Liver (tissue), 9 donors: ENCODE data around the gene PPP2R2D. TPM values are rescaled to one million over a fixed set of nuclear protein-coding genes. Genes with fewer than 3 reads are reported as not detected.

ENCODE experiments used
- DNase-seq: peaks from one replicate; pipeline ENCODE4 v3.0.0-alpha.2; 2017; ENCODE audit warnings: low spot score
- H3K27ac ChIP-seq, 2 donors: one replicate each; pipeline ENCODE4 v1.7.0; 2013; ENCODE audit warnings: inconsistent platforms in 2 of 2, low read length in 2 of 2, control low read depth in 1 of 2, low read depth in 1 of 2, mild to moderate bottlenecking in 1 of 2
- H3K27me3 ChIP-seq, 4 donors: one replicate each; pipeline versions ENCODE4 v1.6.1 to v1.7.0; 2013; ENCODE audit warnings: low read length in 3 of 4, inconsistent platforms in 1 of 4, mild to moderate bottlenecking in 1 of 4, moderate library complexity in 1 of 4; ENCODE audit not compliant: control insufficient read depth in 4 of 4, insufficient read depth in 4 of 4
- H3K36me3 ChIP-seq, 4 donors: one replicate each; pipeline versions ENCODE4 v1.6.1 to v1.7.0; 2013; ENCODE audit warnings: low read length in 3 of 4, mild to moderate bottlenecking in 3 of 4, low read depth in 1 of 4, moderate library complexity in 1 of 4; ENCODE audit not compliant: control insufficient read depth in 4 of 4, insufficient read depth in 3 of 4
- H3K4me1 ChIP-seq, 4 donors: one replicate each; pipeline versions ENCODE4 v1.6.1 to v1.7.0; 2013; ENCODE audit warnings: low read length in 3 of 4, mild to moderate bottlenecking in 3 of 4, moderate library complexity in 1 of 4; ENCODE audit not compliant: control insufficient read depth in 4 of 4, insufficient read depth in 4 of 4
- H3K4me3 ChIP-seq, 3 donors: one replicate each; pipeline versions ENCODE4 v1.6.1 to v1.7.0; 2013; ENCODE audit warnings: low read length in 3 of 3, control low read depth in 1 of 3, low read depth in 1 of 3, mild to moderate bottlenecking in 1 of 3
- H3K9ac ChIP-seq, 2 donors: one replicate each; pipeline ENCODE4 v1.7.0; 2013; ENCODE audit warnings: low read length in 2 of 2, mild to moderate bottlenecking in 2 of 2, moderate library complexity in 2 of 2, control low read depth in 1 of 2, low read depth in 1 of 2
- H3K9me3 ChIP-seq, 4 donors: one replicate each; pipeline versions ENCODE4 v1.6.1 to v1.7.0; 2013; ENCODE audit warnings: low read length in 3 of 4; ENCODE audit not compliant: control insufficient read depth in 4 of 4
- ATF3 ChIP-seq: IDR thresholded peaks from 2 replicates; pipeline ENCODE4 v1.6.1; 2016; ENCODE audit warnings: antibody characterized with exemption
- CTCF ChIP-seq: fragments of 150-350 bp; IDR thresholded peaks from 2 replicates; pipeline ENCODE4 v1.5.1; 2017; ENCODE audit warnings: improper control_type of control experiment, low read depth, low read length; ENCODE audit not compliant: missing input control
- EGR1 ChIP-seq, 2 donors: IDR thresholded peaks; 2 replicates each; pipeline ENCODE4 v1.6.1; 2016 to 2018; ENCODE audit warnings: antibody characterized with exemption in 2 of 2, low read depth in 2 of 2
- FOXA1 ChIP-seq: IDR thresholded peaks from 2 replicates; pipeline ENCODE4 v1.6.1; 2016; ENCODE audit warnings: antibody characterized with exemption
- FOXA2 ChIP-seq: IDR thresholded peaks from 2 replicates; pipeline ENCODE4 v1.6.1; 2016; ENCODE audit warnings: antibody characterized with exemption
- GABPA ChIP-seq, 2 donors: IDR thresholded peaks in 1 of 2; conservative IDR thresholded peaks in 1 of 2; 2 replicates each; pipeline ENCODE4 v1.6.1; 2016; ENCODE audit warnings: antibody characterized with exemption in 2 of 2, mild to moderate bottlenecking in 1 of 2, moderate library complexity in 1 of 2
- HNF4A ChIP-seq, 2 donors: conservative IDR thresholded peaks; 2 replicates each; pipeline ENCODE4 v1.6.1; 2016; ENCODE audit warnings: antibody characterized with exemption in 2 of 2, mild to moderate bottlenecking in 2 of 2
- HNF4G ChIP-seq: IDR thresholded peaks from 2 replicates; pipeline ENCODE4 v1.6.1; 2016; ENCODE audit warnings: antibody characterized with exemption
- JUND ChIP-seq, 2 donors: IDR thresholded peaks; 2 replicates each; pipeline ENCODE4 v1.6.1; 2016; ENCODE audit warnings: antibody characterized with exemption in 2 of 2
- MAX ChIP-seq: IDR thresholded peaks from 2 replicates; pipeline ENCODE4 v1.6.1; 2016; ENCODE audit warnings: antibody characterized with exemption
- NR2F2 ChIP-seq: IDR thresholded peaks from 2 replicates; pipeline ENCODE4 v1.6.1; 2016; ENCODE audit warnings: antibody characterized with exemption
- RAD21 ChIP-seq, 2 donors: IDR thresholded peaks; 2 replicates each; pipeline ENCODE4 v1.6.1; 2016; ENCODE audit warnings: antibody characterized with exemption in 2 of 2, mild to moderate bottlenecking in 2 of 2
- REST ChIP-seq: IDR thresholded peaks from 2 replicates; pipeline ENCODE4 v1.6.1; 2016; ENCODE audit warnings: antibody characterized with exemption, mild to moderate bottlenecking
- RXRA ChIP-seq, 2 donors: IDR thresholded peaks; 2 replicates each; pipeline ENCODE4 v1.6.1; 2017 to 2018; ENCODE audit warnings: antibody characterized with exemption in 2 of 2, mild to moderate bottlenecking in 1 of 2
- SP1 ChIP-seq: IDR thresholded peaks from 2 replicates; pipeline ENCODE4 v1.6.1; 2018; ENCODE audit warnings: antibody characterized with exemption, mild to moderate bottlenecking
- TAF1 ChIP-seq: conservative IDR thresholded peaks from 2 replicates; pipeline ENCODE4 v1.6.1; 2016; ENCODE audit warnings: antibody characterized with exemption, mild to moderate bottlenecking
- YY1 ChIP-seq: IDR thresholded peaks from 2 replicates; pipeline ENCODE4 v1.6.1; 2016; ENCODE audit warnings: antibody characterized with exemption, mild to moderate bottlenecking
- ZBTB33 ChIP-seq: IDR thresholded peaks from 2 replicates; pipeline ENCODE4 v1.6.1; 2016; ENCODE audit warnings: antibody characterized with exemption
- WGBS: extraction: QIAGEN DNeasy Blood & Tissue Kit; methylation state at CpG from one replicate; pipeline ENCODE4 v1.1.7; 2013; 5-methylcytosine and 5-hydroxymethylcytosine counted together
- polyA plus RNA-seq, 2 donors: library from polyadenylated mRNA; stranded (reverse) in 1 of 2; unstranded in 1 of 2; fragments of 200-250 nt in 1 of 2; fragments of >200 nt in 1 of 2; fragmentation: Nextera tagmentation in 1 of 2; extraction: Ambion mirVana in 1 of 2; gene quantifications; one replicate each; pipeline versions ENCODE4 v1.2.1 to v1.2.3, GENCODE V29; 2013 to 2015
- total RNA-seq, 2 donors: library from RNA; depleted of rRNA; stranded (reverse); fragments of >200 nt; gene quantifications; one replicate each; pipeline ENCODE4 v1.2.3, GENCODE V29; 2014
- donor health status: healthy.
- donor health status: healthy.
- donor health status: healthy.
- donor health status: healthy.
- donor health status: healthy.

PPP2R2D gene
- total and polyA plus RNA-seq, 4 donors: 5.9 to 20.5 (median 14.3) TPM

- Histone ChIP-seq H3K36me3 (no peaks in the 10 kb centered on the region), H3K9ac (no peak overlapping the region), H3K9me3 (no peaks in the 10 kb centered on the region), H3K27ac (no peak overlapping the region), H3K4me1 (no peaks in the 10 kb centered on the region), H3K4me3 (no peak overlapping the region), H3K27me3 (no peaks in the 10 kb centered on the region)
- DNase-seq: no peak
- no peak for TF ChIP-seq HNF4G
- no peak for TF ChIP-seq JUND (IDR thresholded peaks at IDR 0.05)
- TF ChIP-seq RXRA (IDR thresholded peaks at IDR 0.05): no peak
- TF ChIP-seq EGR1 (IDR thresholded peaks at IDR 0.05; ENCODE audit: low read depth in 2 of 2): no peak
- no peak for TF ChIP-seq TAF1
- TF ChIP-seq FOXA2: no peak
- no peak for TF ChIP-seq NR2F2
- no peak for TF ChIP-seq RAD21 (IDR thresholded peaks at IDR 0.05)
- no peak for TF ChIP-seq CTCF
- TF ChIP-seq SP1: no peak
- no peak for TF ChIP-seq FOXA1
- no peak for TF ChIP-seq REST
- no peak for TF ChIP-seq MAX
- TF ChIP-seq ATF3: no peak
- no peak for TF ChIP-seq GABPA (IDR thresholded peaks at IDR 0.05 in 1 of 2, conservative IDR thresholded peaks at IDR 0.05 in 1 of 2)
- WGBS: 90% methylated on average over 25 of the region's 25 CpGs
These were observed 47.8 kb upstream of the PPP2R2D start for GRCh38 chr10:131852823-131853609.

- DNase-seq: no peak
- H3K4me3 ChIP-seq: no peak overlapping the region
- H3K4me1 ChIP-seq: no peaks in the 10 kb centered on the region
- WGBS: 94% methylated on average over 13 of the region's 13 CpGs
- TF ChIP-seq EGR1 (IDR thresholded peaks at IDR 0.05; ENCODE audit: low read depth in 2 of 2) (no peak), ATF3 (no peak), RAD21 (IDR thresholded peaks at IDR 0.05) (no peak), HNF4G (no peak), TAF1 (no peak), HNF4A (conservative IDR thresholded peaks at IDR 0.05) (no peak), RXRA (IDR thresholded peaks at IDR 0.05) (no peak), FOXA1 (no peak), YY1 (no peak), ZBTB33 (no peak), FOXA2 (no peak), NR2F2 (no peak), GABPA (IDR thresholded peaks at IDR 0.05 in 1 of 2, conservative IDR thresholded peaks at IDR 0.05 in 1 of 2) (no peak), SP1 (no peak), REST (no peak)
- no peak overlapping the region for H3K9ac ChIP-seq
- H3K27me3 ChIP-seq: no peaks in the 10 kb centered on the region
- no peaks in the 10 kb centered on the region for H3K9me3 ChIP-seq
- H3K36me3 ChIP-seq: no peaks in the 10 kb centered on the region
- no peak overlapping the region for H3K27ac ChIP-seq
These were observed 47.2 kb upstream of the PPP2R2D start for GRCh38 chr10:131853610-131853964.
